Endothelial cell of umbilical vein (primary cell): ENCODE results near the gene FGF5. TPM values are rescaled to one million over a fixed set of nuclear protein-coding genes. Genes with fewer than 3 reads are reported as not detected.

ENCODE experiments used
- BruUV-seq: library from RNA; stranded (reverse); fragments of 400-500 nt; replicated peaks from 2 replicates; lab custom pipeline; 2021; lab: Mats Ljungman, UMichigan
- CTCF ChIA-PET: fragments of 300-600, 350-600 bp; sonication (Branson Sonifier 250); formaldehyde crosslinking; loops from one replicate; lab custom pipeline; 2021; ENCODE audit warnings: antibody characterized with exemption, inconsistent platforms; lab: Charles Lee
- POLR2A ChIA-PET: fragments of 300-600, 350-600 bp; sonication (Branson Sonifier 250); formaldehyde crosslinking; loops from one replicate; lab custom pipeline; 2021; ENCODE audit warnings: antibody characterized with exemption, inconsistent platforms; lab: Charles Lee
- DNase-seq: peaks from one replicate; pipeline ENCODE4 v3.0.0-alpha.2; 2011; ENCODE audit warnings: low read depth, low spot score
- FAIRE-seq: peaks from 2 replicates; lab custom pipeline; 2011; peaks lifted over from hg19 to GRCh38; lab: Jason Lieb, UNC
- H2AFZ ChIP-seq: 2 replicates; pipeline ENCODE4 v1.6.0; 2012; ENCODE audit warnings: low read depth, low read length, control low read depth, inconsistent platforms
- H3K27ac ChIP-seq: 2 replicates; pipeline ENCODE4 v1.5.1; 2011; ENCODE audit warnings: low read depth, mild to moderate bottlenecking, control low read depth, low read length, moderate library complexity; ENCODE audit not compliant: insufficient read depth
- H3K27me3 ChIP-seq, 2 experiments: 2 replicates each; pipeline versions ENCODE4 v1.6.0 to v1.6.1; 2011; ENCODE audit warnings: low read length in 2 of 2, mixed read lengths in 1 of 2; ENCODE audit not compliant: control insufficient read depth in 2 of 2, insufficient read depth in 2 of 2
- H3K36me3 ChIP-seq, 2 experiments: 2 replicates in 1 of 2; 3 replicates in 1 of 2; pipeline ENCODE4 v1.5.1; 2011; ENCODE audit warnings: low read length in 2 of 2, mild to moderate bottlenecking in 1 of 2, moderate library complexity in 1 of 2; ENCODE audit not compliant: control insufficient read depth in 2 of 2, insufficient read depth in 2 of 2; ENCODE audit errors: extremely low read depth in 1 of 2
- H3K4me1 ChIP-seq: 3 replicates; pipeline ENCODE4 v1.5.1; 2011; ENCODE audit warnings: mild to moderate bottlenecking, low read length; ENCODE audit not compliant: control insufficient read depth, insufficient read depth; ENCODE audit errors: extremely low read depth
- H3K4me2 ChIP-seq: 2 replicates; pipeline ENCODE4 v1.6.1; 2011; ENCODE audit warnings: low read length, control low read depth, mixed read lengths; ENCODE audit not compliant: insufficient read depth
- H3K4me3 ChIP-seq, 3 experiments: fragments of 200-600 bp in 1 of 3; sonication (generic), shearing (Covaris generic) in 1 of 3; replicated peaks in 1 of 3; 2 replicates each; pipeline ENCODE4 v1.5.1; 2011 to 2016; ENCODE audit warnings: control low read depth in 3 of 3, low read length in 3 of 3, mild to moderate bottlenecking in 2 of 3, inconsistent platforms in 1 of 3, low read depth in 1 of 3, moderate library complexity in 1 of 3; ENCODE audit not compliant: insufficient read depth in 1 of 3
- H3K79me2 ChIP-seq: 2 replicates; pipeline ENCODE4 v1.6.0; 2012; ENCODE audit warnings: low read length, inconsistent platforms; ENCODE audit not compliant: control insufficient read depth, insufficient read depth
- H3K9ac ChIP-seq: replicated peaks from 2 replicates; pipeline ENCODE3; 2011; ENCODE audit warnings: low read length, control low read depth; ENCODE audit not compliant: insufficient read depth; ENCODE audit errors: extremely low read depth
- H3K9me1 ChIP-seq: replicated peaks from 3 replicates; pipeline ENCODE4 v1.6.0; 2011; ENCODE audit warnings: mild to moderate bottlenecking, low read length; ENCODE audit not compliant: control insufficient read depth, insufficient read depth; ENCODE audit errors: extremely low read depth
- H3K9me3 ChIP-seq: replicated peaks from 2 replicates; pipeline ENCODE4 v1.5.1; 2012; ENCODE audit warnings: low read length, inconsistent platforms; ENCODE audit not compliant: control insufficient read depth, insufficient read depth
- H4K20me1 ChIP-seq: replicated peaks from 2 replicates; pipeline ENCODE3; 2011; ENCODE audit warnings: mild to moderate bottlenecking, low read length; ENCODE audit not compliant: control insufficient read depth, insufficient read depth; ENCODE audit errors: extremely low read depth
- FOS ChIP-seq: IDR thresholded peaks from 2 replicates; pipeline ENCODE4 v1.6.1; 2011; ENCODE audit warnings: mild to moderate bottlenecking, low read length, moderate library complexity, borderline replicate concordance; ENCODE audit not compliant: insufficient read depth
- GATA2 ChIP-seq: IDR thresholded peaks from 2 replicates; pipeline ENCODE4 v1.7.0; 2011; ENCODE audit warnings: low read depth, mild to moderate bottlenecking, moderate library complexity, mixed read lengths, low read length; ENCODE audit not compliant: insufficient read length, insufficient read depth
- JUN ChIP-seq: IDR thresholded peaks from 2 replicates; pipeline ENCODE4 v1.6.1; 2011; ENCODE audit warnings: borderline replicate concordance, low read depth; ENCODE audit not compliant: insufficient read length, insufficient read depth
- POLR2A ChIP-seq: IDR thresholded peaks from 2 replicates; pipeline ENCODE4 v1.6.1; 2012; ENCODE audit warnings: low read depth, mild to moderate bottlenecking, control low read depth, low read length
- POLR2AphosphoS5 ChIP-seq: IDR thresholded peaks from 2 replicates; pipeline ENCODE4 v1.6.1; 2012; ENCODE audit warnings: low read depth, mild to moderate bottlenecking, control low read depth, low read length, moderate library complexity; ENCODE audit not compliant: insufficient read depth
- dilution Hi-C: fragments of 300-500 bp; cut with MboI; formaldehyde crosslinking; loops from one replicate; pipeline ENCODE4 v1.15.0; 2019; ENCODE audit warnings: low sequenced_read_pairs; ENCODE audit not compliant: extremely low pct_ligation_motif_present
- intact Hi-C: fragments of 100-400 bp; cut with micrococcal nuclease; formaldehyde crosslinking; loops from one replicate; pipeline ENCODE4 v1.10.0; 2022
- polyA plus RNA-seq, 4 experiments: library from polyadenylated mRNA; depleted of rRNA in 3 of 4; stranded (reverse) in 3 of 4; unstranded in 1 of 4; fragments of >200 nt; gene quantifications; 2 replicates each; pipeline versions ENCODE4 v1.2.1 to v1.2.3, GENCODE V29; 2011 to 2012; ENCODE audit warnings: missing spikeins in 1 of 4
- total RNA-seq: library from RNA; stranded (reverse); gene quantifications from 2 replicates; pipeline ENCODE4 v1.2.3, GENCODE V29; 2021
- TF ChIP-seq, protein P1 (sequence below), 2 donors: IDR thresholded peaks; 1 replicate in 1 of 2; 2 replicates in 1 of 2; pipeline ENCODE4 v1.5.1; 2011; ENCODE audit warnings: low read length in 2 of 2, mild to moderate bottlenecking in 2 of 2, moderate library complexity in 2 of 2, control low read depth in 1 of 2, inconsistent platforms in 1 of 2, low read depth in 1 of 2; ENCODE audit not compliant: insufficient read depth in 1 of 2; ENCODE audit errors: extremely low read depth in 1 of 2

FGF5 gene
- total and polyA plus RNA-seq, 2 donors (not counting 3 experiments of a cell fraction or from before 2014, with no cell fraction given), result 0.13 to 0.73 TPM

DNA sequence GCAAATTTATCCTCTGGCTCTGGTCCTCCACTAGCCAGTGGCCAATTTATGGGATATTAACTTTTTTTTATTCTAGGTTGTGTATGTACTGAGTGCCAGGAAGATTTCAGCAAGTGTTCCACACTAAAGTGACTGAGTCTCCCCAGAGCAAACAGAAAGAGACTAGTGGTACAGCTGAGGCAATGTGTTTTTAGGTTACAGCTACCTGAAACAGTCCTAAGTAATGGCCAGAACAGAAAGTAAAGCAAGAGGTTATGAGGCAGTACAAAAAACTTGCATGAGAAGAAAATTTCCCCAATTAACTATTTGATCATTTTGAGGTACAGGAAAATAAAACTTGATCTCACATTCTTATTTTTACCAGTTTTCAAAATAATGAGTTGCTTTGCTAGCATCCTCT lies 38.0 kb upstream of the FGF5 start:
- H3K9me3 ChIP-seq, result no peaks in the 10 kb centered on the region
- no peak overlapping the region for H3K9ac ChIP-seq
- no peaks in the 10 kb centered on the region for H3K79me2 ChIP-seq
- DNase-seq (no peak), FAIRE-seq (no peak)
- peaks cover 6 to 7% of the 10 kb centered on the region in 2 experiments for H3K27me3 ChIP-seq
- dilution Hi-C loops, result no loop called here
- H3K4me1 ChIP-seq, result no peaks in the 10 kb centered on the region
- H2AFZ ChIP-seq, result no peak overlapping the region
- BruUV-seq, result no TSS peak
- no peak overlapping the region for H3K27ac ChIP-seq
- intact Hi-C loops, result no loop called here
- no peak overlapping the region for H3K4me2 ChIP-seq
- no peaks in the 10 kb centered on the region for H3K36me3 ChIP-seq
- CTCF ChIA-PET, result interaction anchor here (1.2 to 2.4 kb wide), 2 partner anchors 10 to 12 kb away, joined by 3 to 6 read pairs; no protein-coding TSS in a partner anchor
- H3K9me1 ChIP-seq, result no peaks in the 10 kb centered on the region
- H4K20me1 ChIP-seq, result no peaks in the 10 kb centered on the region
- H3K4me3 ChIP-seq, result no peak overlapping the region
- no peak for TF ChIP-seq POLR2AphosphoS5
- no peak for TF ChIP-seq POLR2A
- TF ChIP-seq GATA2, result no peak
- TF ChIP-seq, protein P1, sequence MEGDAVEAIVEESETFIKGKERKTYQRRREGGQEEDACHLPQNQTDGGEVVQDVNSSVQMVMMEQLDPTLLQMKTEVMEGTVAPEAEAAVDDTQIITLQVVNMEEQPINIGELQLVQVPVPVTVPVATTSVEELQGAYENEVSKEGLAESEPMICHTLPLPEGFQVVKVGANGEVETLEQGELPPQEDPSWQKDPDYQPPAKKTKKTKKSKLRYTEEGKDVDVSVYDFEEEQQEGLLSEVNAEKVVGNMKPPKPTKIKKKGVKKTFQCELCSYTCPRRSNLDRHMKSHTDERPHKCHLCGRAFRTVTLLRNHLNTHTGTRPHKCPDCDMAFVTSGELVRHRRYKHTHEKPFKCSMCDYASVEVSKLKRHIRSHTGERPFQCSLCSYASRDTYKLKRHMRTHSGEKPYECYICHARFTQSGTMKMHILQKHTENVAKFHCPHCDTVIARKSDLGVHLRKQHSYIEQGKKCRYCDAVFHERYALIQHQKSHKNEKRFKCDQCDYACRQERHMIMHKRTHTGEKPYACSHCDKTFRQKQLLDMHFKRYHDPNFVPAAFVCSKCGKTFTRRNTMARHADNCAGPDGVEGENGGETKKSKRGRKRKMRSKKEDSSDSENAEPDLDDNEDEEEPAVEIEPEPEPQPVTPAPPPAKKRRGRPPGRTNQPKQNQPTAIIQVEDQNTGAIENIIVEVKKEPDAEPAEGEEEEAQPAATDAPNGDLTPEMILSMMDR (IDR thresholded peaks at IDR 0.05; ENCODE audit: extremely low read depth in 1 of 2, insufficient read depth in 1 of 2, low read depth in 1 of 2, low read length in 2 of 2), result no peak
- no peak for TF ChIP-seq JUN
- TF ChIP-seq FOS, result no peak
- POLR2A ChIA-PET, result no interaction called here
